HG03565 (cell line): ENCODE data around the gene C6orf136.
"Not testable (repeated sequence)": the region's sequence is repeated elsewhere in the genome, so short reads cannot be mapped to it uniquely, and the experiment has no call there.

Source experiments
- ATAC-seq: cut with Tn5 transposase; IDR thresholded peaks from one replicate; pipeline ENCODE4 v1.9.1; 2021; ENCODE audit warnings: mild to moderate bottlenecking, moderate library complexity; ENCODE audit not compliant: unreplicated experiment

Gene C6orf136

DNA sequence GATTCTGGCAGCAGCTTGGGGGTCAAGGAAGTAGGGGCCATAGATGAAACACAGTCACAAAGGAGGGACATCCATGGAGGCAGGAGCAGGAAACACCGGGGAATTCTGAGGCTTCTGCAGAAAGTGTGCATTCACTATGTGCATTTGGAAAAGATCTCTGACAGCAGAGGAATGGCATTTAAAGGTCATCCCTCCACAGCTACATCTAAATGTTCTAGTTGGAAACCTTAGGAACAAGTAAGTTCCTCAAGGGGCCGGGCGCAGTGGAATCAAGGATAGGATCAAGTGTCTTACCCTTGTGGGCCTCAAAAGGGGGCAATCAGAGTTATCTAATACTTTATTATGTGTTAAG is 8.8 kb downstream of the C6orf136 start:
- ATAC-seq, result no peak

GRCh38 chr6:30656513-30656912 is 9.6 kb downstream of the C6orf136 start:
- no peak for ATAC-seq

GRCh38 chr6:30657454-30657853 is 10.5 kb downstream of the C6orf136 start:
- ATAC-seq, result no peak

GRCh38 chr6:30657922-30658321 is 11.0 kb downstream of the C6orf136 start:
- not testable (repeated sequence) for ATAC-seq

- no peak for ATAC-seq
Observed at GRCh38 chr6:30664994-30665767, 18.2 kb downstream of the C6orf136 start.

GRCh38 chr6:30666300-30666699 is 19.4 kb downstream of the C6orf136 start:
- ATAC-seq, result not testable (repeated sequence)

DNA sequence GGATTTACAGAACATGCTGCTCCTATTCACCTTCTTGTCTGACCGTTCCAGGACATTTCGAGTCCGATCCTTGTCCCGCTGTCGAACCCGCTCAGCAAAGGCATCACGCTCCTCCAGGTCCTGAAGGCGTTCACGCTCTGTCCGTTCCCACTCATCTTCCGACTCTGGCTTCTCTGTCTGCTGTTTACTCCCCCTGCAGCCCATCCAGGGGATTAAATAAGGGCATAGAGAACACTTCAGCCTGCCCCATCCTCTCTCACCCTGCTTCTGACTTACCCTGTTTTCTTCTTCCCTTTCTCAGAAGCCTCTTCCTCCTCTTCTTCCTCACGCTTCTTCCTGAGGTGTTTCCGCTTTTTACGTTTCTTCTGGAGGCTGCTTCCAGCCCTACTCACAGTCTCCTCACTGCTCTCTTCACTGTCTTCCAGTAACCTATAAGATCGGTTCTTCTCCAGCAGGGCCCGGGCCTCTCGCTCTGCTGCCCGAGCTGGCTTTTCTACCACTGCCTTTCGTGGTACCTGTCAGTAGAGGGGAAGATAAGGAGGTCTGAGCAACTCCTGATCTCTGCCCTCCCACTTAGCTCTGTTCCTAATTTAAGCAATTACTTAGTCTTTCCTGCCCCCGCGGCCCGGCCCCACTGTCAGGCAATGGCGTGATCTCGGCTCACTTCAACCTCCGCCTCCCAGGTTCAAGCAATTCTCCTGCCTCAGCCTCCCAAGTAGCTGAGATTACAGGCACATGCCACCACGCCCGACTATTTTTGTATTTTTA is 24.0 kb downstream of the C6orf136 start:
- ATAC-seq, result no peak

DNA sequence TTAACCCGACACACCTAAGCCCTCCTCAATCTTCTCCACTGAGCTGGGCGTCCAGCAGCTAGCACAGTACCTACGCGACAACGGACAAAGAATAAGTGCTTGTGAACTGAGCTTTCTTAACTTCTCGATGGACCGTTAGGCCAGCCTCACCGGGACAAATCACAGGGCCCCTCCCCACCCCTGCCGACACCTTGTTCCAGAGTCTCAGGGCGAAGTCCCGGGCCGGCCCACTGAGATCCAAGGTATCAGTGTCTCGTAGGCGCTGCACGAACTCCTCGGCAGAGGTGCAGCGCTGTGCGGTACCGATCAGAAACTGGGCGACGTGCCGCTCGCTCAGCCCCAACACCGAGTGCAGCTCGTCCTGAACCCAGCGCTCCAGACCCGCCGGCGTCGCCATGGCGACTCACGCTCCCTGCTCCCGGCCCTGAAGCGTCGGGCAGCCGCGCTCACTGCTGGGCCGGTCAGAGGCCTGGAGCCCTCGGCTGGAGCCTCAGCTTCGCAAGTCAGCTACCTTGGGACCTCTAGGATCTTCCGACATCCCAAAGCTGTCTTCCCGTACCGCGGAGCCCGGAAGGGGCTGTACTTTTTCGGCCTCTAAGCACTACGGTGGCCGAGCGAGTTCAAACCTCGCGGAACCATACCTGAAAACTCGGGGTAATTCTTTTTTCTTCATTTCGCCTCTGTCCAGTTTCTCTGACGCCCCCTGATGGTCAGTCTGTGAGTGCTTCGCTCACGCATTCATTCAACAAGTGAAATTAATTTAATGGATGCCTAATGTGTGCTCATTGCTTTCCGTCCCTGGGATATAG is 25.7 kb downstream of the C6orf136 start, which contains the start of gene DHX16:
TSS of gene DHX16 (minus strand) at position 562 of the 809 bp plus-strand sequence. CDS start at position 397, 165 bp downstream.
- ATAC-seq, result peak; percentile 72

GRCh38 chr6:30676660-30677285 is 29.8 kb downstream of the C6orf136 start:
- ATAC-seq, result no peak

- peak; percentile 33 for ATAC-seq
Observed at GRCh38 chr6:30678964-30679726, 32.2 kb downstream of the C6orf136 start.

DNA sequence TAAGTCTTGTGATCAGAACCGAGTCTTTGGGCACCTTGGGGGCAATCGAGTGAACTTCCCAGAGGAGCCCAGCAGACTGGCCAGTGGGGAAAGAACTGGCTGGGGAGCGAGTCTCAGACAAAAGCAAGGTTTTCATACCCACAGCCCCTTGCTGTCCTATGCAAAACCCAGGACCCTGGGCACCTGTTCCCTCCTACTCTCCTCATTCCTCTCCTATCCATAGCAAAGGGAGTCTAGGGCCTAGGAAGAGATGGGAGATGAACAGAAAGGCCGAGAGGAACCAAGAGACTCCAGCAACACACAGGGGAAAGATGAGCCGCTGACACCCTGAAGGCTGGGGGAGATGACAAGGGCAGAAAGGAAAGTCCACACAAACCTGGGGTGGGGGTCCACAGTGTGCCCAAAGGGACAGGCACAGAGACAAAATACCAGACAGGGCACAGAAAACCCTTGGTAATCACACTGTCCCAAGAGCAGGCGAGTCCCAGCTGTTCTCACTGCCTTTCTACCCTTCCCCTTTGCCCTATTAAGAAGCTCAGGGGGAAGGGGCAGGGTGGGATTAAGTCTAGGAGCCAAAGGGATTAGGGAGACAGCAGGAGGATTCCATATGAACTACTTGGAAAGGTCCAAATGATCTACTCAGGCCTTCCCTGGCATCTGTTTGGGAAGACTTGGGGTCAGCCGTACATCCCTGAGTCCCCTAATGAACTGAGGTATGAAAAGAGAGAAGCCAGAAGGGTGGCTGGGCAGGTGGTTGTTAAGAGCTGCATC is 33.0 kb downstream of the C6orf136 start:
- no peak for ATAC-seq

GRCh38 chr6:30681766-30682142 is 34.8 kb downstream of the C6orf136 start:
- no peak for ATAC-seq

DNA sequence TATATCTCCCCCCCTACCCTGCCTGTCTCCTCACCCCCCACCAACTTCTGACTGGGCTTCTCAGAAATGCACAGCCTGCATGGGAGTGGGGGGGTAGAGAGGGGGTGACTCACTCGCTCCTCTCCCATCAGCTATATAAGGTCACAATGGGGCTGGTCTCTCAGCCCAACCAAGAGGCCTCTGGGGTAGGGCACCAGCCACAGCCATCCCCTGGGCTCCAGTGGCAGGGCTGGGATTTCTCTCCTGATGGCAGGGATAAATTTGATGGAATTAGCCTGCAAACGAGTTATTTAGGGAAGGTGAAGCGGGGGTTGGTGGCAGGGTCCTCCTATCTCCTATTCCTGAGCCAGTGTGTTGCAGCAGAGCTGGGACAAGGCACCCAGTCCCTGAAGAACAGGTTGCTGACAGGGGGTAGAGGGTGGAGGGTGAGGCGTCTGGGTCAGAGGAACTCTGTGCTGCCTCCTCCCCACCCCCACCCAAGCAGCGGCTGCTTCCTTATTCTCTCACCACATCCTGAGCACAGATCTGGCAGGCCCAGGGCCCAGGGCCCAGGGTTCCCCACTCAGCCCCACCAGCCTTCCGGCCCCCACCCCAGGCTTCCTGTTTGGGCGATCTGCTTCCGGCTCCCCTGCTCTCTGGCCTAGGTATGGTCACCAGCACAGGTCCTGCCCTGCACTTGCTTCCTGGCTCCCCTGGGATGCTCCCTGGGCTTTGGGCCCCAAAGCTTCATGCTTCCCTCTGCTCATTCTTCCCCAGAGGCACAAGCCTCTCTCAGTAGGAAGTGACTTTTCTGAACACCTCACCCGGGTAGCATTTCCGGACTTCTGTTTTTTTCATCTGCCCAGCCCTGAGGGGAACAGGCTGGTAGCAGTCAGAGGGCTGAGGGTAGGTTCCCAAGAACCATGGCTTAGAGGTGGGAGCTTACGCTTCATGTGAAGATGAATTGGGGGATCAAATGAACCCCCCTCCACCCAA is 35.5 kb downstream of the C6orf136 start:
- peak; percentile 33 for ATAC-seq

GRCh38 chr6:30683183-30683979 is 36.4 kb downstream of the C6orf136 start:
- ATAC-seq, result no peak

GRCh38 chr6:30683980-30684338 is 37.0 kb downstream of the C6orf136 start:
- no peak for ATAC-seq

DNA sequence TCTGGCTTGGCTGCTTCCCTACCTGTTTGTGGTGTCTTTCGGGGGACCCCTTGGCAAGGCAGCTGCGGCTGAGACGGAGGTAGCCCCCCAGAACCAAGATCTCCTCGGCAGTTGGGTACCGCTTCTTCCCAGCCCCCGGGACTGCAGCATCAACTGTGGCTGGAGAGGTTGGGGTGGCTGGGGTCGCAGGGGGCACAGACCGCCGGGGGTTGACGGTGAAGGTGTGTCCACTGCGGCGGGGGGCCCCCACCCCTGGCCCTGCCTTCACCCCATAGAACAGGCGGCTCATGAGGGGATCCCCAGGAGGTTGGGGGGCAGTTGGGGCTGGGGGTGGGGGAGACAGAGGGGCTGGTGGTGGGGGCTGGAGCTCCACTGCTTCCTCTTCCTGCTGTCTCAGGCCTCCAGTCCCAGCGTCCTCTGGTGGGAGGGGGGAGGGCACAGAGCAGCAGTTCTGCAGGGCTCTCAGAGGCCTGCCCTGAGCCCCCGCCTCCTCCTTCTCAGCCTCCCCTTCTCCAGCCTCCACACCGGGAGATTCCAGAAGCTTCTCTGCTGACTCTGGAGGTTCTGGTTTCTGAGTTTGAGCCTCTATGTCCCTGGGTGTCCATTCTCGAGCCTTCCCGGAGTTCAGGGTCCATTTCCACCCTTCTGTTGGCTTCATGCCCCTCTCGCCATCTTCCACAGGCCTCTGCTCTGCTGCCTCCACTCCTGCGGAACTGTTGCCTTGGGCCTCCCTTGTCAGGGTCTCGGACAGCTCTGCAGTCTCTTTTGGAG is 37.6 kb downstream of the C6orf136 start:
- no peak for ATAC-seq
